GM12891 (cell line): ENCODE measurements around the gene HMHB1.

ENCODE experiments used
- POLR2A ChIP-seq: IDR thresholded peaks from 2 replicates; pipeline ENCODE4 v1.6.1; 2011; ENCODE audit warnings: low read depth, low read length, control low read depth
- POLR2AphosphoS5 ChIP-seq: IDR thresholded peaks from 2 replicates; pipeline ENCODE4 v1.6.1; 2011; ENCODE audit warnings: low read depth, low read length, control low read depth
- SPI1 ChIP-seq: IDR thresholded peaks from 2 replicates; pipeline ENCODE4 v1.6.1; 2011; ENCODE audit warnings: low read depth, low read length, control low read depth
- TAF1 ChIP-seq: IDR thresholded peaks from 2 replicates; pipeline ENCODE4 v1.6.1; 2011; ENCODE audit warnings: low read depth, low read length, control low read depth

DNA sequence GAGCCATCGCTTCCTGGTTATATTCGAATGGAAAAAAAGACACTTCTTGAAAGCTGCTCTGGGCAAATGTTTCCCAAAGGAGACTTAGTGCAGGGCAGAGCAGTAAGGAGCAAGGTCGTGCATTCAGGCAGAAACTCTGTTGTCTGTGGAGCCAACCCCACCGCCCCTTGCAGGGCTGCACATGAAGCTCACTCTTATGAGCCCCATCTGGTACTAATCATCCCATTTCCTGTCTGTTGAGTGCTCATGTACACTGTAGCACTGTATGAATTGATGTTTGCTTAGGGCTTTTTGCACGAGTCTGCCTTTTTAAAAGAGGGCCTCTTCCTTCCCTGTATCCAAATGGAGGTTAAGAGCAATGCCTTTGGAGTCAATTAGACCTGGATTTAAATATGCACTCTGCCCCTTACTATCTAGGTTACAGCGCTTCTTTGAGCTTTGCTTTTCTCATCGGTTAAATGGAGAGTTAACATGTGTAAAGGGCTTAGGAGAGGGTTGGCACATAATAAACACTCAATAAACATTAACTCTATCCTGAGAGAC, 25.4 kb downstream of the HMHB1 start:
- no peak for TF ChIP-seq POLR2A
- no peak for TF ChIP-seq POLR2AphosphoS5
- TF ChIP-seq TAF1, result no peak
- no peak for TF ChIP-seq SPI1
